ENCODE data around the gene CPEB1. TPM values are rescaled to one million over a fixed set of nuclear protein-coding genes. Genes with fewer than 3 reads are reported as not detected.

CPEB1 gene
- total and polyA plus RNA-seq, 2 experiments from 2014 or later, result 4.1 to 9.4 TPM

DNA sequence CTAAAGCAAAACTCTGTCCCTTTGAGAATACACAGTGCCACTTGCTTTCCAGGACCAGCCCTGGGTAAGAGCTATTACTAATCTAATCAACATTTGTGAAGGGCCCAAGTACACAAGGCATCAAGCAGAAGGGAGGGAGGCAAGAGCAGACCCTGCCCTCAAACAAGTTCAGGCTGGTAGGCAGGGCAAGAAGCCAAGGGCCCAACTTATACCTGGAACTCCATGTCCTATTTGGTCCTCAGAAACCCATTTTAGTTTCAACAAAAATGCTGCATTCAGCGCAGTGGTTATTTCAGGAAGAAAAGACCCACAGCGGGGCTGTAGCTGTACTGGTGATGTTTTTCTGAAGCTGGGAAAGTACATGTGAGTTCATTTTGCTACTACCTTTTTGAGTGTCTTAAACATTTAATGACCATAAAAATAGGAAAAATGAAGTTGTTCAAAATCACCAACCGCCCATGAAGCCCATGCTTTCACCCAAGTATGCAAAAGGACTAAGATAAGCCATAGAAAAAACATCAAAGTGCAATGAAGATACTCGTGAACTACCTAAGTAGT, 109.7 kb downstream of the CPEB1 start:
- H3K4me2 ChIP-seq, result peak overlapping the region; percentile 98
- peak overlapping the region; percentile 100 for H3K4me3 ChIP-seq
- peaks cover 64% of the 10 kb centered on the region for H3F3A ChIP-seq (replicated peaks; ENCODE audit: low read depth)
- H3K79me2 ChIP-seq (replicated peaks; ENCODE audit: insufficient read depth), result peaks cover 37% of the 10 kb centered on the region
- H3K4me1 ChIP-seq (ENCODE audit: insufficient read depth), result peaks cover 19% of the 10 kb centered on the region
- peaks cover 29% of the 10 kb centered on the region for H3K27me3 Mint-ChIP-seq (ENCODE audit: insufficient read depth, low read depth, poor library complexity)
- ATAC-seq (no peak), DNase-seq (ENCODE audit: low spot score) (no peak)
- H3K9me2 ChIP-seq (ENCODE audit: insufficient read depth), result no peaks in the 10 kb centered on the region
- peaks cover 54% of the 10 kb centered on the region for H3K36me3 ChIP-seq (ENCODE audit: insufficient read depth)
- H3K27ac Mint-ChIP-seq, result peak overlapping the region; percentile 48
- no peaks in the 10 kb centered on the region for H3K27me3 ChIP-seq (ENCODE audit: insufficient read depth)
- no peak for TF ChIP-seq CREB1 (CRISPR knock-in tag; IDR thresholded peaks at IDR 0.05; ENCODE audit: low read depth)
- TF ChIP-seq EZH2 (IDR thresholded peaks at IDR 0.05; ENCODE audit: low read depth, unreplicated experiment), result no peak
- TF ChIP-seq, protein P1, sequence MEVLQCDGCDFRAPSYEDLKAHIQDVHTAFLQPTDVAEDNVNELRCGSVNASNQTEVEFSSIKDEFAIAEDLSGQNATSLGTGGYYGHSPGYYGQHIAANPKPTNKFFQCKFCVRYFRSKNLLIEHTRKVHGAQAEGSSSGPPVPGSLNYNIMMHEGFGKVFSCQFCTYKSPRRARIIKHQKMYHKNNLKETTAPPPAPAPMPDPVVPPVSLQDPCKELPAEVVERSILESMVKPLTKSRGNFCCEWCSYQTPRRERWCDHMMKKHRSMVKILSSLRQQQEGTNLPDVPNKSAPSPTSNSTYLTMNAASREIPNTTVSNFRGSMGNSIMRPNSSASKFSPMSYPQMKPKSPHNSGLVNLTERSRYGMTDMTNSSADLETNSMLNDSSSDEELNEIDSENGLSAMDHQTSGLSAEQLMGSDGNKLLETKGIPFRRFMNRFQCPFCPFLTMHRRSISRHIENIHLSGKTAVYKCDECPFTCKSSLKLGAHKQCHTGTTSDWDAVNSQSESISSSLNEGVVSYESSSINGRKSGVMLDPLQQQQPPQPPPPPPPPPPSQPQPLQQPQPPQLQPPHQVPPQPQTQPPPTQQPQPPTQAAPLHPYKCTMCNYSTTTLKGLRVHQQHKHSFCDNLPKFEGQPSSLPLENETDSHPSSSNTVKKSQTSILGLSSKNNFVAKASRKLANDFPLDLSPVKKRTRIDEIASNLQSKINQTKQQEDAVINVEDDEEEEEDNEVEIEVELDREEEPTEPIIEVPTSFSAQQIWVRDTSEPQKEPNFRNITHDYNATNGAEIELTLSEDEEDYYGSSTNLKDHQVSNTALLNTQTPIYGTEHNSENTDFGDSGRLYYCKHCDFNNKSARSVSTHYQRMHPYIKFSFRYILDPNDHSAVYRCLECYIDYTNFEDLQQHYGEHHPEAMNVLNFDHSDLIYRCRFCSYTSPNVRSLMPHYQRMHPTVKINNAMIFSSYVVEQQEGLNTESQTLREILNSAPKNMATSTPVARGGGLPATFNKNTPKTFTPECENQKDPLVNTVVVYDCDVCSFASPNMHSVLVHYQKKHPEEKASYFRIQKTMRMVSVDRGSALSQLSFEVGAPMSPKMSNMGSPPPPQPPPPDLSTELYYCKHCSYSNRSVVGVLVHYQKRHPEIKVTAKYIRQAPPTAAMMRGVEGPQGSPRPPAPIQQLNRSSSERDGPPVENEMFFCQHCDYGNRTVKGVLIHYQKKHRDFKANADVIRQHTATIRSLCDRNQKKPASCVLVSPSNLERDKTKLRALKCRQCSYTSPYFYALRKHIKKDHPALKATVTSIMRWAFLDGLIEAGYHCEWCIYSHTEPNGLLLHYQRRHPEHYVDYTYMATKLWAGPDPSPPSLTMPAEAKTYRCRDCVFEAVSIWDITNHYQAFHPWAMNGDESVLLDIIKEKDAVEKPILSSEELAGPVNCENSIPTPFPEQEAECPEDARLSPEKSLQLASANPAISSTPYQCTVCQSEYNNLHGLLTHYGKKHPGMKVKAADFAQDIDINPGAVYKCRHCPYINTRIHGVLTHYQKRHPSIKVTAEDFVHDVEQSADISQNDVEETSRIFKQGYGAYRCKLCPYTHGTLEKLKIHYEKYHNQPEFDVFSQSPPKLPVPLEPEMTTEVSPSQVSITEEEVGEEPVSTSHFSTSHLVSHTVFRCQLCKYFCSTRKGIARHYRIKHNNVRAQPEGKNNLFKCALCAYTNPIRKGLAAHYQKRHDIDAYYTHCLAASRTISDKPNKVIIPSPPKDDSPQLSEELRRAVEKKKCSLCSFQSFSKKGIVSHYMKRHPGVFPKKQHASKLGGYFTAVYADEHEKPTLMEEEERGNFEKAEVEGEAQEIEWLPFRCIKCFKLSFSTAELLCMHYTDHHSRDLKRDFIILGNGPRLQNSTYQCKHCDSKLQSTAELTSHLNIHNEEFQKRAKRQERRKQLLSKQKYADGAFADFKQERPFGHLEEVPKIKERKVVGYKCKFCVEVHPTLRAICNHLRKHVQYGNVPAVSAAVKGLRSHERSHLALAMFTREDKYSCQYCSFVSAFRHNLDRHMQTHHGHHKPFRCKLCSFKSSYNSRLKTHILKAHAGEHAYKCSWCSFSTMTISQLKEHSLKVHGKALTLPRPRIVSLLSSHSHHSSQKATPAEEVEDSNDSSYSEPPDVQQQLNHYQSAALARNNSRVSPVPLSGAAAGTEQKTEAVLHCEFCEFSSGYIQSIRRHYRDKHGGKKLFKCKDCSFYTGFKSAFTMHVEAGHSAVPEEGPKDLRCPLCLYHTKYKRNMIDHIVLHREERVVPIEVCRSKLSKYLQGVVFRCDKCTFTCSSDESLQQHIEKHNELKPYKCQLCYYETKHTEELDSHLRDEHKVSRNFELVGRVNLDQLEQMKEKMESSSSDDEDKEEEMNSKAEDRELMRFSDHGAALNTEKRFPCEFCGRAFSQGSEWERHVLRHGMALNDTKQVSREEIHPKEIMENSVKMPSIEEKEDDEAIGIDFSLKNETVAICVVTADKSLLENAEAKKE (CRISPR knock-in tag; IDR thresholded peaks at IDR 0.05), result no peak
- TF ChIP-seq, protein P2, sequence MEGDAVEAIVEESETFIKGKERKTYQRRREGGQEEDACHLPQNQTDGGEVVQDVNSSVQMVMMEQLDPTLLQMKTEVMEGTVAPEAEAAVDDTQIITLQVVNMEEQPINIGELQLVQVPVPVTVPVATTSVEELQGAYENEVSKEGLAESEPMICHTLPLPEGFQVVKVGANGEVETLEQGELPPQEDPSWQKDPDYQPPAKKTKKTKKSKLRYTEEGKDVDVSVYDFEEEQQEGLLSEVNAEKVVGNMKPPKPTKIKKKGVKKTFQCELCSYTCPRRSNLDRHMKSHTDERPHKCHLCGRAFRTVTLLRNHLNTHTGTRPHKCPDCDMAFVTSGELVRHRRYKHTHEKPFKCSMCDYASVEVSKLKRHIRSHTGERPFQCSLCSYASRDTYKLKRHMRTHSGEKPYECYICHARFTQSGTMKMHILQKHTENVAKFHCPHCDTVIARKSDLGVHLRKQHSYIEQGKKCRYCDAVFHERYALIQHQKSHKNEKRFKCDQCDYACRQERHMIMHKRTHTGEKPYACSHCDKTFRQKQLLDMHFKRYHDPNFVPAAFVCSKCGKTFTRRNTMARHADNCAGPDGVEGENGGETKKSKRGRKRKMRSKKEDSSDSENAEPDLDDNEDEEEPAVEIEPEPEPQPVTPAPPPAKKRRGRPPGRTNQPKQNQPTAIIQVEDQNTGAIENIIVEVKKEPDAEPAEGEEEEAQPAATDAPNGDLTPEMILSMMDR (conservative IDR thresholded peaks at IDR 0.05; ENCODE audit: low read depth in 2 of 2), result no peak
- TF ChIP-seq, protein P3, sequence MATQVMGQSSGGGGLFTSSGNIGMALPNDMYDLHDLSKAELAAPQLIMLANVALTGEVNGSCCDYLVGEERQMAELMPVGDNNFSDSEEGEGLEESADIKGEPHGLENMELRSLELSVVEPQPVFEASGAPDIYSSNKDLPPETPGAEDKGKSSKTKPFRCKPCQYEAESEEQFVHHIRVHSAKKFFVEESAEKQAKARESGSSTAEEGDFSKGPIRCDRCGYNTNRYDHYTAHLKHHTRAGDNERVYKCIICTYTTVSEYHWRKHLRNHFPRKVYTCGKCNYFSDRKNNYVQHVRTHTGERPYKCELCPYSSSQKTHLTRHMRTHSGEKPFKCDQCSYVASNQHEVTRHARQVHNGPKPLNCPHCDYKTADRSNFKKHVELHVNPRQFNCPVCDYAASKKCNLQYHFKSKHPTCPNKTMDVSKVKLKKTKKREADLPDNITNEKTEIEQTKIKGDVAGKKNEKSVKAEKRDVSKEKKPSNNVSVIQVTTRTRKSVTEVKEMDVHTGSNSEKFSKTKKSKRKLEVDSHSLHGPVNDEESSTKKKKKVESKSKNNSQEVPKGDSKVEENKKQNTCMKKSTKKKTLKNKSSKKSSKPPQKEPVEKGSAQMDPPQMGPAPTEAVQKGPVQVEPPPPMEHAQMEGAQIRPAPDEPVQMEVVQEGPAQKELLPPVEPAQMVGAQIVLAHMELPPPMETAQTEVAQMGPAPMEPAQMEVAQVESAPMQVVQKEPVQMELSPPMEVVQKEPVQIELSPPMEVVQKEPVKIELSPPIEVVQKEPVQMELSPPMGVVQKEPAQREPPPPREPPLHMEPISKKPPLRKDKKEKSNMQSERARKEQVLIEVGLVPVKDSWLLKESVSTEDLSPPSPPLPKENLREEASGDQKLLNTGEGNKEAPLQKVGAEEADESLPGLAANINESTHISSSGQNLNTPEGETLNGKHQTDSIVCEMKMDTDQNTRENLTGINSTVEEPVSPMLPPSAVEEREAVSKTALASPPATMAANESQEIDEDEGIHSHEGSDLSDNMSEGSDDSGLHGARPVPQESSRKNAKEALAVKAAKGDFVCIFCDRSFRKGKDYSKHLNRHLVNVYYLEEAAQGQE (IDR thresholded peaks at IDR 0.05; ENCODE audit: unreplicated experiment), result no peak
- no peak for TF ChIP-seq STAT1 (IDR thresholded peaks at IDR 0.05; ENCODE audit: unreplicated experiment)
- TF ChIP-seq ZNF331 (CRISPR knock-in tag; IDR thresholded peaks at IDR 0.05; ENCODE audit: low read depth), result no peak
- TF ChIP-seq NANOG (IDR thresholded peaks at IDR 0.05; ENCODE audit: borderline replicate concordance), result no peak
- TF ChIP-seq JUNB (IDR thresholded peaks at IDR 0.05; ENCODE audit: unreplicated experiment), result no peak
- TF ChIP-seq ZNF114 (CRISPR knock-in tag; IDR thresholded peaks at IDR 0.05), result no peak
- no peak for TF ChIP-seq EZH2phosphoT487 (IDR thresholded peaks at IDR 0.05; ENCODE audit: unreplicated experiment)
- TF ChIP-seq POLR2AphosphoS5 (IDR thresholded peaks at IDR 0.05; ENCODE audit: low read depth), result no peak
- TF ChIP-seq, protein P4, sequence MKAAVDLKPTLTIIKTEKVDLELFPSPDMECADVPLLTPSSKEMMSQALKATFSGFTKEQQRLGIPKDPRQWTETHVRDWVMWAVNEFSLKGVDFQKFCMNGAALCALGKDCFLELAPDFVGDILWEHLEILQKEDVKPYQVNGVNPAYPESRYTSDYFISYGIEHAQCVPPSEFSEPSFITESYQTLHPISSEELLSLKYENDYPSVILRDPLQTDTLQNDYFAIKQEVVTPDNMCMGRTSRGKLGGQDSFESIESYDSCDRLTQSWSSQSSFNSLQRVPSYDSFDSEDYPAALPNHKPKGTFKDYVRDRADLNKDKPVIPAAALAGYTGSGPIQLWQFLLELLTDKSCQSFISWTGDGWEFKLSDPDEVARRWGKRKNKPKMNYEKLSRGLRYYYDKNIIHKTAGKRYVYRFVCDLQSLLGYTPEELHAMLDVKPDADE (IDR thresholded peaks at IDR 0.05), result no peak
- H3K9me3 Mint-ChIP-seq, result peaks cover 6% of the 10 kb centered on the region; the same call in 2 of the 3 replicates
- H3K27ac ChIP-seq (ENCODE audit: low read depth), result peak overlapping the region; percentile 93
- H4K20me1 ChIP-seq (replicated peaks; ENCODE audit: insufficient read depth), result peaks cover 42% of the 10 kb centered on the region
- no peak overlapping the region for H2AFZ ChIP-seq
- peak overlapping the region; percentile 87 for H3K4me3 Mint-ChIP-seq
- H3K4me1 Mint-ChIP-seq, result peaks cover 18% of the 10 kb centered on the region
- peaks cover 82% of the 10 kb centered on the region for H3K36me3 Mint-ChIP-seq (ENCODE audit: low read depth)
